Endodermal cell (in vitro differentiated cells): ENCODE results near the gene ARID5B. TPM values are rescaled to one million over a fixed set of nuclear protein-coding genes. Genes with fewer than 3 reads are reported as not detected.

Source experiments
- DNase-seq: peaks from one replicate; pipeline ENCODE4 v3.0.0-alpha.2; 2017
- H3K27ac ChIP-seq: 2 replicates; pipeline ENCODE4 v1.5.1; 2013; ENCODE audit warnings: mild to moderate bottlenecking, low read depth, low read length, moderate library complexity
- H3K27me3 ChIP-seq: 2 replicates; pipeline ENCODE4 v1.6.1; 2013; ENCODE audit warnings: mild to moderate bottlenecking, low read length, moderate library complexity; ENCODE audit not compliant: insufficient read depth, control insufficient read depth, poor library complexity, severe bottlenecking
- H3K36me3 ChIP-seq: 2 replicates; pipeline ENCODE4 v1.7.0; 2013; ENCODE audit warnings: mild to moderate bottlenecking, low read length, moderate library complexity; ENCODE audit not compliant: control insufficient read depth, insufficient read depth
- H3K4me1 ChIP-seq: one replicate; pipeline ENCODE4 v1.7.0; 2013; ENCODE audit warnings: low read length; ENCODE audit not compliant: control insufficient read depth, insufficient read depth
- H3K4me3 ChIP-seq: 2 replicates; pipeline ENCODE4 v1.5.1; 2013; ENCODE audit warnings: mild to moderate bottlenecking, low read length, moderate library complexity
- H3K9ac ChIP-seq: 2 replicates; pipeline ENCODE4 v1.6.1; 2013; ENCODE audit warnings: mild to moderate bottlenecking, low read length, moderate library complexity; ENCODE audit not compliant: poor library complexity, severe bottlenecking; ENCODE audit errors: extremely low read depth
- H3K9me3 ChIP-seq: 2 replicates; pipeline ENCODE4 v1.6.1; 2013; ENCODE audit warnings: mild to moderate bottlenecking, low read length, moderate library complexity; ENCODE audit not compliant: control insufficient read depth
- H3K27ac Mint-ChIP-seq: 2 replicates; pipeline ENCODE4 v1.8.0; 2020; ENCODE audit warnings: mixed read lengths
- H3K27me3 Mint-ChIP-seq: 2 replicates; pipeline ENCODE4 v1.8.0; 2021; ENCODE audit warnings: mild to moderate bottlenecking, mixed read lengths; ENCODE audit not compliant: insufficient read depth
- H3K36me3 Mint-ChIP-seq: 2 replicates; pipeline ENCODE4 v1.8.0; 2020; ENCODE audit warnings: low read depth, mixed read lengths
- H3K4me1 Mint-ChIP-seq: 2 replicates; pipeline ENCODE4 v1.8.0; 2020; ENCODE audit warnings: mixed read lengths
- H3K4me3 Mint-ChIP-seq: 2 replicates; pipeline ENCODE4 v1.8.0; 2020; ENCODE audit warnings: mild to moderate bottlenecking, moderate library complexity, mixed read lengths
- H3K9me3 Mint-ChIP-seq: 2 replicates; pipeline ENCODE4 v1.8.0; 2020; ENCODE audit warnings: mild to moderate bottlenecking, mixed read lengths
- WGBS, 2 experiments: methylation state at CpG; one replicate each; pipeline versions ENCODE4 v1.1.5 to v1.1.7; 2013; ENCODE audit warnings: missing lambda C conversion rate in 2 of 2, mixed read lengths in 1 of 2; ENCODE audit not compliant: insufficient coverage in 1 of 2, insufficient read length in 1 of 2; 5-methylcytosine and 5-hydroxymethylcytosine counted together
- total RNA-seq, 2 donors: library from RNA; stranded (reverse); fragmentation: NEBNext Ultra II Directional in 1 of 2; extraction: Animal tissue kit (Norgen Biotek cat#: 25700) in 1 of 2; gene quantifications; 2 replicates in 1 of 2; 3 replicates in 1 of 2; pipeline ENCODE4 v1.2.1, GENCODE V29; 2021
- TF ChIP-seq, protein P1 (sequence below): fragments of 200-600 bp; sonication (generic); conservative IDR thresholded peaks from 2 replicates; pipeline ENCODE4 v1.5.0; 2021; ENCODE audit warnings: antibody characterized with exemption, mild to moderate bottlenecking

ARID5B gene
- total RNA-seq, 2 donors from 2014 or later = 1.2 to 1.8 TPM

DNA sequence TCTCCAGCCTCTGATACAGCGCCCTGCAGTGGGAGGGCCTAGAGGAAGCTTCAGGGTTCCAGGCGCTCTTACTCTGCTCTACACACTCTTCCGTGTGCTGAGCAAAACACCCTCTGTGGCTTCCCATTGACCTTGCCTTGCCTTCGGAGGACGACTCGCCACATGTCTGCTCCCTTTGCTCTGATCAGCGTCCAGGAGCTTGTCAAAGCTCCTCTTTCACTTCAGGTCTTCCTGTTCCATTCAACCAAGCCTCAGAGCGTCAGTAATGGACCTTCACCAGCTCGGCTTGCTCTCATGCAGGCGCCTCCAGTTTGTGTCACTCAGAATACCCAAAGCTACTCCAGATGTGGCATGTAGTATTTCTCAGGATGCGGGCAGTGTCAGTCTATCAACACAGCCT, 173.9 kb downstream of the ARID5B start:
- no peaks in the 10 kb centered on the region for H3K27me3 Mint-ChIP-seq
- Histone ChIP-seq H3K9me3 (no peaks in the 10 kb centered on the region), H3K27ac (no peak overlapping the region), H3K9ac (no peak overlapping the region), H3K36me3 (no peaks in the 10 kb centered on the region), H3K4me1 (no peaks in the 10 kb centered on the region), H3K4me3 (no peak overlapping the region), H3K27me3 (no peaks in the 10 kb centered on the region)
- H3K4me1 Mint-ChIP-seq = no peaks in the 10 kb centered on the region
- DNase-seq = no peak
- TF ChIP-seq, protein P1, sequence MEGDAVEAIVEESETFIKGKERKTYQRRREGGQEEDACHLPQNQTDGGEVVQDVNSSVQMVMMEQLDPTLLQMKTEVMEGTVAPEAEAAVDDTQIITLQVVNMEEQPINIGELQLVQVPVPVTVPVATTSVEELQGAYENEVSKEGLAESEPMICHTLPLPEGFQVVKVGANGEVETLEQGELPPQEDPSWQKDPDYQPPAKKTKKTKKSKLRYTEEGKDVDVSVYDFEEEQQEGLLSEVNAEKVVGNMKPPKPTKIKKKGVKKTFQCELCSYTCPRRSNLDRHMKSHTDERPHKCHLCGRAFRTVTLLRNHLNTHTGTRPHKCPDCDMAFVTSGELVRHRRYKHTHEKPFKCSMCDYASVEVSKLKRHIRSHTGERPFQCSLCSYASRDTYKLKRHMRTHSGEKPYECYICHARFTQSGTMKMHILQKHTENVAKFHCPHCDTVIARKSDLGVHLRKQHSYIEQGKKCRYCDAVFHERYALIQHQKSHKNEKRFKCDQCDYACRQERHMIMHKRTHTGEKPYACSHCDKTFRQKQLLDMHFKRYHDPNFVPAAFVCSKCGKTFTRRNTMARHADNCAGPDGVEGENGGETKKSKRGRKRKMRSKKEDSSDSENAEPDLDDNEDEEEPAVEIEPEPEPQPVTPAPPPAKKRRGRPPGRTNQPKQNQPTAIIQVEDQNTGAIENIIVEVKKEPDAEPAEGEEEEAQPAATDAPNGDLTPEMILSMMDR = no peak
- 82 to 84% methylated on average over 7 to 11 of the region's 11 CpGs for WGBS, 2 experiments
- H3K4me3 Mint-ChIP-seq = no peak overlapping the region
- H3K36me3 Mint-ChIP-seq = no peaks in the 10 kb centered on the region
- no peak overlapping the region for H3K27ac Mint-ChIP-seq
- no peaks in the 10 kb centered on the region for H3K9me3 Mint-ChIP-seq

DNA sequence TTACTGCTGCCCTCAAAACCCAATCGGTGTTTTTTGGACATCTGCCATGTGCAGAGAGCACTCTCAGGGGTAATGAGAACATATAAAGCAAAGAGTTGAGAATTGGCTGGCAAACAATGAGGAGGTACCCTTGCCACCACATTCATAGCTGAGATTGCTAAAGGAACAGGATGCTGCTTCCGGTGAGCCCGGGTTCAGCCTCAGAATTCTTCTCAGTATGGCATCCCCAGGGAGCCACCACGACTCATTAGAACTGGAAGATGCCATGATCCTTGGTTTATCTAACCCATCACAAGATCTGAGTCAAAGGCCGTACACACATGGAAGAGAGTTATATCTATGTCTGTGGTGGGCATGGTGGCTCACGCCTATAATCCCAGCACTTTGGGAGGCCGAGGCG, 174.4 kb downstream of the ARID5B start:
- no peak for DNase-seq
- whole genome bisulfite sequencing, 2 experiments = 85 to 94% methylated on average over 4 to 8 of the region's 8 CpGs
- Mint-ChIP-seq H3K4me3 (no peak overlapping the region), H3K27me3 (no peaks in the 10 kb centered on the region), H3K9me3 (no peaks in the 10 kb centered on the region), H3K27ac (no peak overlapping the region), H3K36me3 (no peaks in the 10 kb centered on the region), H3K4me1 (no peaks in the 10 kb centered on the region)
- Histone ChIP-seq H3K27ac (no peak overlapping the region), H3K4me1 (no peaks in the 10 kb centered on the region), H3K36me3 (no peaks in the 10 kb centered on the region), H3K27me3 (no peaks in the 10 kb centered on the region), H3K9me3 (no peaks in the 10 kb centered on the region), H3K9ac (no peak overlapping the region), H3K4me3 (no peak overlapping the region)
- TF ChIP-seq, protein P1 = no peak

DNA sequence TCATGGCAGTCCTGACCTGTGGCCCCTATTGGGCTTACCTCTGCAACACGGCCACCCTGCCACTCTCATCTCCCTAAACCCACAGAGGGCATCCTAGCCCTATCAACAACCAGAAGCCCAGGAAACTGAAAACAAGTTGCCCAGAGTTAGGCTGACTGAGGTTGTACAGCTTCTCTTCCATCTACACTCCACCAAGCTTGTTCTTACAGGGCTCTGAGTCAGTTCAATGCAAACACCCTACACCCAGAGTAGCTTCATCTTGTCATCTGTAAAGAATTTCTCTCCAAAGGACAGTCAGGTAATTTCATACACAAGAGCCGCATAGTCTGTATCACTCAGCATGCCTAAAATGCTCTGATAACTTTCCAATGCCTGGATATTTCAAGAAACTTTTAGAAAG, 175.4 kb downstream of the ARID5B start:
- no peaks in the 10 kb centered on the region for H3K36me3 Mint-ChIP-seq

More for the DNA sequence above, 175.4 kb downstream of the ARID5B start:
- H3K4me3 ChIP-seq = no peak overlapping the region
- no peaks in the 10 kb centered on the region for H3K36me3 ChIP-seq
- no peaks in the 10 kb centered on the region for H3K4me1 ChIP-seq
- Mint-ChIP-seq H3K4me3 (no peak overlapping the region), H3K27ac (no peak overlapping the region), H3K4me1 (no peaks in the 10 kb centered on the region), H3K9me3 (no peaks in the 10 kb centered on the region), H3K27me3 (no peaks in the 10 kb centered on the region)
- no peak overlapping the region for H3K27ac ChIP-seq
- no peaks in the 10 kb centered on the region for H3K27me3 ChIP-seq
- 80 to 91% methylated on average over 1 to 2 of the region's 2 CpGs for WGBS, 2 experiments
- TF ChIP-seq, protein P1 = no peak
- no peak overlapping the region for H3K9ac ChIP-seq
- no peak for DNase-seq
- no peaks in the 10 kb centered on the region for H3K9me3 ChIP-seq
